Liver (tissue), 3 donors: Measurements from ENCODE around the gene SLC24A3.

ENCODE experiments used
- ATF3 ChIP-seq: IDR thresholded peaks from 2 replicates; pipeline ENCODE4 v1.6.1; 2016; ENCODE audit warnings: antibody characterized with exemption
- CTCF ChIP-seq: fragments of 150-350 bp; IDR thresholded peaks from 2 replicates; pipeline ENCODE4 v1.5.1; 2017; ENCODE audit warnings: improper control_type of control experiment, low read depth, low read length; ENCODE audit not compliant: missing input control
- EGR1 ChIP-seq, 2 donors: IDR thresholded peaks; 2 replicates each; pipeline ENCODE4 v1.6.1; 2016 to 2018; ENCODE audit warnings: antibody characterized with exemption in 2 of 2, low read depth in 2 of 2
- FOXA2 ChIP-seq: IDR thresholded peaks from 2 replicates; pipeline ENCODE4 v1.6.1; 2016; ENCODE audit warnings: antibody characterized with exemption
- GABPA ChIP-seq, 2 donors: IDR thresholded peaks in 1 of 2; conservative IDR thresholded peaks in 1 of 2; 2 replicates each; pipeline ENCODE4 v1.6.1; 2016; ENCODE audit warnings: antibody characterized with exemption in 2 of 2, mild to moderate bottlenecking in 1 of 2, moderate library complexity in 1 of 2
- HNF4G ChIP-seq: IDR thresholded peaks from 2 replicates; pipeline ENCODE4 v1.6.1; 2016; ENCODE audit warnings: antibody characterized with exemption
- JUND ChIP-seq, 2 donors: IDR thresholded peaks; 2 replicates each; pipeline ENCODE4 v1.6.1; 2016; ENCODE audit warnings: antibody characterized with exemption in 2 of 2
- REST ChIP-seq: IDR thresholded peaks from 2 replicates; pipeline ENCODE4 v1.6.1; 2016; ENCODE audit warnings: antibody characterized with exemption, mild to moderate bottlenecking
- SP1 ChIP-seq: IDR thresholded peaks from 2 replicates; pipeline ENCODE4 v1.6.1; 2018; ENCODE audit warnings: antibody characterized with exemption, mild to moderate bottlenecking
- TAF1 ChIP-seq: conservative IDR thresholded peaks from 2 replicates; pipeline ENCODE4 v1.6.1; 2016; ENCODE audit warnings: antibody characterized with exemption, mild to moderate bottlenecking
- YY1 ChIP-seq: IDR thresholded peaks from 2 replicates; pipeline ENCODE4 v1.6.1; 2016; ENCODE audit warnings: antibody characterized with exemption, mild to moderate bottlenecking
- ZBTB33 ChIP-seq: IDR thresholded peaks from 2 replicates; pipeline ENCODE4 v1.6.1; 2016; ENCODE audit warnings: antibody characterized with exemption
- donor health status: healthy.
- donor health status: healthy.

- no peak for TF ChIP-seq CTCF
- no peak for TF ChIP-seq TAF1
- no peak for TF ChIP-seq SP1
- TF ChIP-seq REST: no peak
- no peak for TF ChIP-seq HNF4G
- no peak for TF ChIP-seq EGR1 (IDR thresholded peaks at IDR 0.05; ENCODE audit: low read depth in 2 of 2)
- TF ChIP-seq GABPA (IDR thresholded peaks at IDR 0.05 in 1 of 2, conservative IDR thresholded peaks at IDR 0.05 in 1 of 2): no peak
- no peak for TF ChIP-seq FOXA2
- TF ChIP-seq YY1: no peak
- TF ChIP-seq ATF3: no peak
- TF ChIP-seq ZBTB33: no peak
- TF ChIP-seq JUND (IDR thresholded peaks at IDR 0.05): no peak
Measured at GRCh38 chr20:19543101-19543500, 330.7 kb downstream of the SLC24A3 start.
